ENCODE results near the gene ZNF324.
"Not testable (repeated sequence)": the region's sequence is repeated elsewhere in the genome, so short reads cannot be mapped to it uniquely, and the experiment has no call there.

Gene ZNF324

GRCh38 chr19:58470837-58471543, 4.1 kb downstream of the ZNF324 start:
- in situ Hi-C loops (cut with MboI; ENCODE audit: low sequenced_read_pairs) = not testable (repeated sequence)

DNA sequence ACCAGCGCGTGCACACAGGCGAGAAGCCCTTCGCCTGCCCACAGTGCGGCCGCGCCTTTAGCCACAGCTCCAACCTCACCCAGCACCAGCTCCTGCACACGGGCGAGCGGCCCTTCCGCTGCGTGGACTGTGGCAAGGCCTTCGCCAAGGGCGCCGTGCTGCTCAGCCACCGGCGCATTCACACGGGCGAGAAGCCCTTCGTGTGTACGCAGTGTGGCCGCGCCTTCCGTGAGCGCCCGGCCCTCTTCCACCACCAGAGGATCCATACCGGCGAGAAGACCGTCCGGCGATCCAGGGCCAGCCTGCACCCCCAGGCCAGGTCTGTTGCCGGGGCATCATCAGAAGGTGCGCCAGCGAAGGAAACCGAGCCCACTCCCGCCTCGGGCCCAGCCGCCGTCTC, 4.9 kb downstream of the ZNF324 start:
- in situ Hi-C loops (cut with MboI; ENCODE audit: low sequenced_read_pairs) = no loop called here

DNA sequence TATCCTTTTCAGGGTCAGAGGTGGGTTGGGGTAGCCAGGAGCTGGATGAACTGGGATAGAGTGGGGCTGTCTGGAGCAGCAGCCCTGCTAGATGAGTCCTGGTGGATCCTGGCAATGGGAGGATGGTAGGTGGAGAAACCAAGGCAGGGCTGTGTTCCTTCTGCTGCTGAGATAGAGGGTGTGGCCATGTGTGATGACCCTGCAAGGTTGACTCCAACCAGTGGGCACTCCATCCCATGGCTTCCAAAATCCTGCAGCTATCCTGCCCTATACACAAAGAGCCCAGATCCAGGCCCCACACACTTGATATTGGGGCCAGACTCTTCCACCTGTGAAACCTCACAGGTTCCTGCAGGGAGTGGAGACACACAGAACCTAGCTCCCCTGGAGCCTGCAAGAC, 6.9 kb downstream of the ZNF324 start:
- in situ Hi-C loops (cut with MboI; ENCODE audit: low sequenced_read_pairs) = no loop called here

DNA sequence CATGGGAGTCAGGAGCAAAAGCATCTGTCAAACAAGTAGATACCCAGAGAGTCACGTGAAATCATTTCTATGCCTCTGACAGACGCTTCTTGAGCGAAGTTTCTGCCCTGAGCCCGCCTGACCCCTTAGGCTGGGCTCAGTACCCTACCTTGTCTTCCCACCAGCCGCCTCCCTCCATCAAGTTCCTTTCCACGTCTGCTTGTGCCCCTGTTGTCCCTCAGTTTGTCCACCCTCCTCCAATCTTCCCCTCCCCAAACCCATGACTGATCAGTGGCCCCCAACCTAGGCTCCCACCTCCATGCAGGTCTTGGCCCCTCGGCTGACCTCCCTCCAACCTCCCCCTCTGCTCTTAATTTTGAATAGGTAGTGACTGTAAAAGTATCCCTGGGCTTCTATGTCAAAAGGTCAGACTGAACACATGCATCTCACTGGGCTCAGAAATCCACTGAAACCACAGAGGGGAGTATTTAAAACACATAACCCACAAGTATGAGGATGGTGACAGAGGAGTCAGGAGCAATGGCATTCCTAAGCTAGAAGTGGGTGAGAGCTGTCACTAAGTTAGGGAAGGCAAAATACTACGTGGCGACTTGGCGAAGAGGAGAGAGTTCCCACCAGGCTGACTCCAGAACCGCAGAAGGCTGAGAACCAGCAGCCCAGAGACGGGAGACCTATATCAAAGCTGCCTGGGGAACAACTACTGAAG, 7.6 kb downstream of the ZNF324 start:
- in situ Hi-C loops (cut with MboI; ENCODE audit: low sequenced_read_pairs) = no loop called here

- in situ Hi-C loops (cut with MboI; ENCODE audit: low sequenced_read_pairs) = no loop called here
Measured at GRCh38 chr19:58474997-58475713, 8.3 kb downstream of the ZNF324 start.

DNA sequence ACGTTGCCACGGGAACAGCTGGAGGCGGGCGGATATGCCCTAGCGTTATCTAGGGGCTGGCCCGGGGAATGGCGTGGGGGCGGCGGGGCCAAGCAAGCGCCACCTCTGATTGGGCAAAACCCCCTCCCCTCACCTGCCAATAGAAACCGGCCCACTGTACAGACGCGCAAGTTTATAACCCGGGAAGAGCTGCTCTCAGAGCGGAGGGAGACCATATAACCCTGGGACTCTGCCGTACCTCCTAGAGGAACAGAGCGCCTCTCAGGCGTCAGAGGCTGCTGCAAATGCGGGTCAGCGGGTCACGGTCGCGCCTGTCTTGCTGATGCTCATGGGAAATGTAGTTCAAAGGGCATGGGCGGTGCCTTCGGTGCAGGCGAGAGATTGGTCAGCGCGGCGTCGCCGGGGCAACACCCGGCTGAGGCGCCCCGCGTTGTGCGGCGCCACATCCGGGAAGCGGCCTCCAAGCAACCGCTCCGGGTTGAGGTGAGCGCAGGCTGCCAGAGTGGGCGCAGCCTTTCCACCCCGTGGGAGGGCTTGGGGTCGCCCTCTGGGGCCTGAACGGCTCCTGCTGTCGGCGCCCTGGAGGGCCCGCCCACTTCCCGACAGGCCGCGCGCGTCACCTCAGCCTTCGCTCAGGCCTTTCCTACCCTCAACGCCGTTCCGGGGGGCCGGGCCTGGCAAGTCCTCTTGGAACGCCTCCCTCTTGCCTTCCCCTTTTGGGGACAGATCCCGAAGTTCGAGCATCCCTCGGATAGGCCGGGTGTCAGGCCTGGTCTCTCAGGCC, 9.0 kb downstream of the ZNF324 start, which contains the start of gene ZNF446:
ZNF446 (plus strand) TSS at position 639 of the 784 bp plus-strand sequence. CDS start 867 bp downstream, outside the sequence.
- in situ Hi-C loops (cut with MboI; ENCODE audit: low sequenced_read_pairs) = no loop called here

- in situ Hi-C loops (cut with MboI; ENCODE audit: low sequenced_read_pairs) = no loop called here
Measured at GRCh38 chr19:58476498-58477015, 9.7 kb downstream of the ZNF324 start.

GRCh38 chr19:58477130-58477529, 10.2 kb downstream of the ZNF324 start:
- in situ Hi-C loops (cut with MboI; ENCODE audit: low sequenced_read_pairs) = no loop called here

GRCh38 chr19:58477871-58478270, 11.0 kb downstream of the ZNF324 start:
- in situ Hi-C loops (cut with MboI; ENCODE audit: low sequenced_read_pairs) = no loop called here

DNA sequence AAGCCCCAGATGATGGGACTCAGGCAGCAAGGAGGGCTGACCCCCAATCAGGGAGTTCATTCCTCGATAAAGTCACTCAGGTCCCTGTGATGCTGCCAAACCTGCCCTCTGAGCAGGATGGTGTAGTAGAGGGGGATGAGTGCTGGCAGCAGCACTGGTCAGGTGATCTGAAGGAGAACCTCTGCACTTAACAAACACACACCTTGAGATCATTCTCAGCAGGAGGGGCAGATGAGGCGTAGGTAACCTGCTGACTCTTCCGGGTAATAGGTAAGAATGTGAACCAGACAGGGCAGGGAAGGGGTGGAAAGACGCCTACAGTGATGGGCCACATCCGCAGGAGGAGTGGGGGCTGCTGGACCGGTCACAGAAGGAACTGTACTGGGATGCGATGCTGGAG, 12.4 kb downstream of the ZNF324 start:
- in situ Hi-C loops (cut with MboI; ENCODE audit: low sequenced_read_pairs) = no loop called here

DNA sequence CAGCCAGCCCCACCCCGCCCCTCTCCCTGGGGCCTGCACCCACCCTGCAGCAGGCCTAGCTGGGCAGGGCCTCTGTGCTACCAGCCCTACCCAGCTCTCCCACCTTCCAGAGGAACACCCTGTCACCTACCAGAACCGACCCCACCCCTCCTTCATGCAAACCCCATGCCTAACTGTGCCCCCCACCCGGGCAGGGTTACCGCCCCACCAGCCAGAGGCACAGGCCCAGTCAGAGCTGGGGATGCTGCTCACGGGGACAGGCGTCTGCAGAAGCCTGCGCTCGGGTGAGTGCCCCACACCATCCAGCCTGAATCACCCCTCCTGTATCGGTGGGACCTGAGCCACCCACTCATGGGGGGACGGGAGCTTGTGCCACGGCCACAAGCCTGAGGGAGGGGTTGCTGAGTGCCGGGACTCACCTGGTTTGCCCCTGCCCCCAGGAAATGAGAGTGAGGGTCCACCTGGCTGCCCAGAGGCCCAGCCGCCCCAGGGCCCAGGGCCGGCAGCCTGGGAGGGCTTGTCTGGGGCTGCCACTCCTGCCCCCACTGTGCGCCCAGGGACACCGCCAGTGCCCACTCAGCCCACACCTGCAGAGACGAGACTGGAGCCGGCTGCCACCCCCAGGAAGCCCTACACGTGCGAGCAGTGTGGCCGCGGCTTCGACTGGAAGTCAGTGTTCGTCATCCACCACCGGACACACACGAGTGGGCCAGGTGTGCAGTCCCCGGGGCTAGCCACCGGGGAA, 13.0 kb downstream of the ZNF324 start:
- in situ Hi-C loops (cut with MboI; ENCODE audit: low sequenced_read_pairs) = no loop called here

GRCh38 chr19:58480481-58480830, 13.6 kb downstream of the ZNF324 start:
- in situ Hi-C loops (cut with MboI; ENCODE audit: low sequenced_read_pairs) = no loop called here

DNA sequence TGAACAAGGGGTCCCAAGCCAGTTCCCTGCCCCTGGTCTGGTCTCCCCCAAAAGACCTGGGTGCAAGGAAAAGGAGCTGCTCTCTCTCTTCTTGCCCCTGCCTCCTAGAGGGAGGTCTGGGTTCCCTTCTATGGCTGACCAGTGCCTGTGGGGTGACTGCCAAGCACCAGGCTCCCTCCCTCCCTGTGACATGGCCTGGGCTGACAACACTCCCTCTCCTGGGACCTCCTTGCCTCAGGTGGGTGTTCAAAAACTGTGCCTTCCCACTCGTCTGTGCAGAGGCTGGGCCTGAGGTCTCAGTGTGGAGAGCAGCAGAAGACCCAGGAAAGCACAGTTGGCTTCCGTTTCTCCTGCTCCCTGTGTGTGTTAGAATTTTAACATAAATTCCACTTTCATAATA, 14.0 kb downstream of the ZNF324 start:
- in situ Hi-C loops (cut with MboI; ENCODE audit: low sequenced_read_pairs) = no loop called here

DNA sequence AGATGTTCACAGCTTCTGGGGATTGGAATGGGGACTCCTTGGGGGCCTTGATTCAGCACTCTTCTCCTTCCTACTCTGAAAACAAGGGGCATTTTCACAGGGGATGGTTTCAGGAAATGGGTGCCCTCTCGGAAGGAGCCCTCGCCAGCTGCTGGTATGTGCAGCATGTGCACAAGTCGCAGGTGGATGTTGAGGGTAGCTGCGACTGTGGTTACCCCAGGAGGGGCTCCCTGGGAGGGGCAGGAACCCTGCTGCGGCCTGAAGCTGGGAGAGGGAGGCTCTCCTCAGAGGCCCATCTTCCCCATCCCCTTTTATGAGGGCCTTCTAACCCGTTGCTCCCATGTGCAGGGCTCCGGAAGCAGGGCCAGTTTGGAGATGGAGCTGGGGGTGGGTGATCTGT, 15.5 kb downstream of the ZNF324 start:
- in situ Hi-C loops (cut with MboI; ENCODE audit: low sequenced_read_pairs) = no loop called here

- in situ Hi-C loops (cut with MboI; ENCODE audit: low sequenced_read_pairs) = no loop called here
Measured at GRCh38 chr19:58483776-58484175, 16.9 kb downstream of the ZNF324 start.

DNA sequence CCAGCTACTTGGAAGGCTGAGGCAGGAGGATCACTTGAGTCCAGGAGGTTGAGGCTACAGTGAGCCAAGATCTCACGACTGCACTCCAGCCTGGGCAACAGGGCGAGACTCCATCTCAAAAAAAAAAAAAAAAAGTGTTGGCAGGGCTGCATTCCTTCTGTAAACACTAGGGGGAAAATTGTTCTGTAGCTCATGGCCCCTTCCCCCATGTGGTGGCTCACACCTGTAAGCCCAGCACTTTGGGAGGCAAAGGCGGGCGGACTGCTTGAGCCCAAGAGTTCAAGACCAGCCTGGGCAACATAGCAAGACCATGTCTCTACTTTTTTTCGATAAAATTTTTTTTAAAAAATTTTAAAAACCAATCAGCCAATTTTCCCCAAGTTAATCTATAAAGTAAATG, 17.5 kb downstream of the ZNF324 start:
- in situ Hi-C loops (cut with MboI; ENCODE audit: low sequenced_read_pairs) = not testable (repeated sequence)

- in situ Hi-C loops (cut with MboI; ENCODE audit: low sequenced_read_pairs) = no loop called here
Measured at GRCh38 chr19:58491393-58491792, 24.5 kb downstream of the ZNF324 start.

GRCh38 chr19:58492265-58492664, 25.4 kb downstream of the ZNF324 start:
- in situ Hi-C loops (cut with MboI; ENCODE audit: low sequenced_read_pairs) = no loop called here

DNA sequence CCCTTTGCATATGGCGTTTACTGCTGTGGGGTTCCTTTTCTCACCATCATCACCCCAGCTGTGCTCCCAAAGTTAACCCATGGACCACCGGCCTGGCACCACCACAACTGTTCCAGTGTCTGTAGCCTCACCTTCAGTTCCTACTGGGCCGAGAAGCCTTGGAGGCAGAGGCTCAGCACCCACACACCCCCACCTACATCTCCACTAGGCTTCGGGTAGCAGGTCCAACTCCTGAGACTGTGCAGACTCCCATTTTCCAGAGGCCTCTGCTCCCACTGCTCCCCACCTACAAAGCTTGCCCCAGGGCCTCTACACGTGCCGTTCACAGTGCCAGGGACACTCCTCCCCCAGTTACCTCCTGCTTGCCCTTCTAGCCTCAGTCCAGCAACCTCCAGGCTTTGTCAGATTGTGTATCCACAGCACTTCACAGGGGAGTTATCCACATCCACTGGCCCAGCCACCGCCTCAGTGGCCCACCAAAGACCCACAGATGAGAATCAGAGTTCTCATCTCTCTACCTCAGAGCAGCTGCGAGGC, 30.8 kb downstream of the ZNF324 start:
- in situ Hi-C loops (cut with MboI; ENCODE audit: low sequenced_read_pairs) = no loop called here
